Keratinocyte (primary cell): Measurements from ENCODE around the gene SEC16B.

Source experiments
- CTCF ChIP-seq, 3 experiments: IDR thresholded peaks in 1 of 3; conservative IDR thresholded peaks in 1 of 3; optimal IDR thresholded peaks in 1 of 3; 2 replicates in 2 of 3; 3 replicates in 1 of 3; pipeline versions ENCODE3 to v1.5.1; 2011; ENCODE audit warnings: low read length in 3 of 3, mild to moderate bottlenecking in 3 of 3, moderate library complexity in 2 of 3, control low read depth in 1 of 3, inconsistent platforms in 1 of 3; ENCODE audit not compliant: insufficient read depth in 2 of 3; ENCODE audit errors: extremely low read depth in 1 of 3
- EZH2 ChIP-seq: IDR thresholded peaks from one replicate; pipeline ENCODE4 v1.6.1; 2012; ENCODE audit warnings: inconsistent platforms, mild to moderate bottlenecking, low read length, moderate library complexity

GRCh38 chr1:177950506-177950905 lies 19.4 kb downstream of the SEC16B start:
- no peak for TF ChIP-seq CTCF (optimal IDR thresholded peaks at IDR 0.05 in 1 of 3, IDR thresholded peaks at IDR 0.05 in 1 of 3, conservative IDR thresholded peaks at IDR 0.05 in 1 of 3; ENCODE audit: extremely low read depth in 1 of 3, insufficient read depth in 2 of 3, low read length in 3 of 3)
- no peak for TF ChIP-seq EZH2
